Neuronal stem cell (in vitro differentiated cells): ENCODE data around the gene SLC39A3.
A peak's percentile ranks its signal among the peaks of the same experiment; 100 is the strongest.

ENCODE experiments used
- DNase-seq: peaks from one replicate; pipeline ENCODE4 v3.0.0-alpha.2; 2013; ENCODE audit warnings: low spot score
- H2AFZ ChIP-seq: one replicate; pipeline ENCODE4 v1.6.1; 2013; ENCODE audit warnings: mild to moderate bottlenecking, low read length, inconsistent platforms
- H2AK5ac ChIP-seq: 2 replicates; pipeline ENCODE4 v1.6.1; 2013; ENCODE audit warnings: low read depth, mild to moderate bottlenecking, inconsistent platforms, low read length, moderate library complexity, mixed read lengths
- H2BK120ac ChIP-seq: 2 replicates; pipeline ENCODE4 v1.6.1; 2013; ENCODE audit warnings: low read depth, mild to moderate bottlenecking, inconsistent platforms, low read length, moderate library complexity, mixed read lengths
- H2BK12ac ChIP-seq: one replicate; pipeline ENCODE4 v1.6.1; 2013; ENCODE audit warnings: low read length, inconsistent platforms
- H2BK15ac ChIP-seq: 2 replicates; pipeline ENCODE4 v1.6.1; 2013; ENCODE audit warnings: mild to moderate bottlenecking, low read length, inconsistent platforms, mixed read lengths
- H2BK5ac ChIP-seq: one replicate; pipeline ENCODE4 v1.6.1; 2013; ENCODE audit warnings: inconsistent platforms, mild to moderate bottlenecking, low read length, moderate library complexity
- H3K14ac ChIP-seq: one replicate; pipeline ENCODE4 v1.6.1; 2013; ENCODE audit warnings: low read length, inconsistent platforms
- H3K18ac ChIP-seq: 2 replicates; pipeline ENCODE4 v1.6.1; 2013; ENCODE audit warnings: low read length, inconsistent platforms
- H3K23ac ChIP-seq: 2 replicates; pipeline ENCODE4 v1.6.1; 2013; ENCODE audit warnings: low read depth, mild to moderate bottlenecking, mixed read lengths, low read length, inconsistent platforms; ENCODE audit not compliant: poor library complexity
- H3K27ac ChIP-seq: replicated peaks from 3 replicates; pipeline ENCODE4 v1.5.1; 2013; ENCODE audit warnings: low read length, inconsistent platforms
- H3K27me3 ChIP-seq, 3 experiments: 2 replicates each; pipeline ENCODE4 v1.6.1; 2013; ENCODE audit warnings: low read length in 3 of 3, mild to moderate bottlenecking in 2 of 3, inconsistent platforms in 1 of 3, low read depth in 1 of 3, mixed read lengths in 1 of 3, moderate library complexity in 1 of 3; ENCODE audit not compliant: control insufficient read depth in 3 of 3, insufficient read depth in 3 of 3
- H3K36me3 ChIP-seq, 2 donors: replicated peaks in 1 of 2; 2 replicates each; pipeline ENCODE4 v1.6.1; 2013; ENCODE audit warnings: low read length in 2 of 2; ENCODE audit not compliant: control insufficient read depth in 2 of 2, insufficient read depth in 2 of 2
- H3K4ac ChIP-seq: 2 replicates; pipeline ENCODE4 v1.6.1; 2013; ENCODE audit warnings: inconsistent platforms, mild to moderate bottlenecking, low read length, moderate library complexity
- H3K4me1 ChIP-seq, 2 donors: 1 replicate in 1 of 2; 2 replicates in 1 of 2; pipeline ENCODE4 v1.6.1; 2013; ENCODE audit warnings: low read length in 2 of 2, low read depth in 1 of 2; ENCODE audit not compliant: control insufficient read depth in 2 of 2, insufficient read depth in 1 of 2
- H3K4me2 ChIP-seq: one replicate; pipeline ENCODE4 v1.6.1; 2013; ENCODE audit warnings: mild to moderate bottlenecking, low read length, inconsistent platforms; ENCODE audit not compliant: insufficient read depth, poor library complexity, severe bottlenecking
- H3K4me3 ChIP-seq, 2 donors: 2 replicates each; pipeline ENCODE4 v1.5.1; 2013; ENCODE audit warnings: low read length in 2 of 2, mild to moderate bottlenecking in 2 of 2, inconsistent platforms in 1 of 2, moderate library complexity in 1 of 2
- H3K79me1 ChIP-seq: one replicate; pipeline ENCODE4 v1.6.1; 2013; ENCODE audit warnings: low read depth, mild to moderate bottlenecking, inconsistent platforms, low read length, moderate library complexity
- H3K9ac ChIP-seq: one replicate; pipeline ENCODE4 v1.6.1; 2013; ENCODE audit warnings: mild to moderate bottlenecking, low read depth, low read length, inconsistent platforms; ENCODE audit not compliant: poor library complexity
- H3K9me3 ChIP-seq, 2 donors: replicated peaks in 1 of 2; 2 replicates each; pipeline versions ENCODE3 to v1.6.1; 2013; ENCODE audit warnings: low read length in 2 of 2, mild to moderate bottlenecking in 2 of 2, inconsistent platforms in 1 of 2, low read depth in 1 of 2, mixed read lengths in 1 of 2, moderate library complexity in 1 of 2; ENCODE audit not compliant: control insufficient read depth in 2 of 2, insufficient read depth in 1 of 2
- H4K8ac ChIP-seq: one replicate; pipeline ENCODE4 v1.6.1; 2013; ENCODE audit warnings: low read depth, mild to moderate bottlenecking, inconsistent platforms, low read length, moderate library complexity
- H4K91ac ChIP-seq: one replicate; pipeline ENCODE4 v1.6.1; 2013; ENCODE audit warnings: low read length, low read depth, mild to moderate bottlenecking, inconsistent platforms; ENCODE audit not compliant: poor library complexity
- WGBS, 2 donors: extraction: QIAGEN DNeasy Blood & Tissue Kit; methylation state at CpG; one replicate each; pipeline ENCODE4 v1.1.7; 2013; ENCODE audit warnings: missing lambda C conversion rate in 2 of 2, mixed read lengths in 1 of 2; ENCODE audit not compliant: insufficient read length in 2 of 2, insufficient replicate concordance in 1 of 2; ENCODE audit errors: extremely low coverage in 2 of 2; 5-methylcytosine and 5-hydroxymethylcytosine counted together

Gene SLC39A3

GRCh38 chr19:2683430-2684003 is 56.3 kb downstream of the SLC39A3 start:
- Histone ChIP-seq H3K27ac (no peak overlapping the region), H2AFZ (no peak overlapping the region), H3K23ac (no peak overlapping the region), H2BK12ac (no peak overlapping the region), H2BK5ac (no peak overlapping the region), H4K8ac (no peak overlapping the region), H2BK120ac (no peak overlapping the region), H3K18ac (no peak overlapping the region), H3K4me2 (no peak overlapping the region), H3K4me3 (no peak overlapping the region), H2AK5ac (no peak overlapping the region), H3K4ac (no peak overlapping the region), H3K9me3 (peaks cover 0 to 3% of the 10 kb centered on the region in 2 donors), H3K9ac (peak overlapping the region; percentile 44), H3K36me3 (no peaks in the 10 kb centered on the region), H2BK15ac (no peak overlapping the region), H3K14ac (peak overlapping the region; percentile 21), H3K79me1 (peaks cover 1% of the 10 kb centered on the region), H3K4me1 (no peaks in the 10 kb centered on the region), H3K27me3 (no peaks in the 10 kb centered on the region), H4K91ac (no peak overlapping the region)
- no peak for DNase-seq
- no CpG with 5 or more reads among the region's 20 CpGs for WGBS, 2 donors
